Psoas muscle (tissue), 8 donors: ENCODE measurements around the gene PIGH. TPM values are rescaled to one million over a fixed set of nuclear protein-coding genes. Genes with fewer than 3 reads are reported as not detected.
"Not testable (repeated sequence)": the region's sequence is repeated elsewhere in the genome, so short reads cannot be mapped to it uniquely, and the experiment has no call there.

ENCODE experiments used
- ATAC-seq, 4 donors: fragments of 200-7000 bp; cut with Tn5 transposase; one replicate each; pipeline ENCODE4 v1.9.1; 2020; ENCODE audit warnings: moderate library complexity in 3 of 4, mild to moderate bottlenecking in 2 of 4
- DNase-seq, 2 donors: peaks; one replicate each; pipeline ENCODE4 v3.0.0-alpha.2; 2020
- H3K27ac ChIP-seq: fragments of 200-600 bp; one replicate; pipeline ENCODE4 v1.8.0; 2022
- H3K27me3 ChIP-seq, 3 donors: fragments of 200-600 bp in 1 of 3; one replicate each; pipeline versions ENCODE4 v1.6.1 to v1.8.0; 2013 to 2022; ENCODE audit warnings: low read length in 2 of 3, mild to moderate bottlenecking in 2 of 3, moderate library complexity in 1 of 3; ENCODE audit not compliant: insufficient read depth in 3 of 3
- H3K36me3 ChIP-seq, 2 donors: fragments of 200-600 bp in 1 of 2; one replicate each; pipeline versions ENCODE4 v1.6.1 to v1.8.0; 2013 to 2022; ENCODE audit warnings: low read depth in 1 of 2, mild to moderate bottlenecking in 1 of 2, moderate library complexity in 1 of 2; ENCODE audit not compliant: insufficient read depth in 1 of 2
- H3K4me1 ChIP-seq: fragments of 200-600 bp; one replicate; pipeline ENCODE4 v1.8.0; 2022
- H3K4me3 ChIP-seq: fragments of 200-600 bp; one replicate; pipeline ENCODE4 v1.8.0; 2022; ENCODE audit warnings: mild to moderate bottlenecking
- H3K9me3 ChIP-seq: fragments of 200-600 bp; one replicate; pipeline ENCODE4 v1.8.0; 2022
- WGBS, 3 donors: extraction: QIAGEN DNeasy Blood & Tissue Kit; methylation state at CpG; one replicate each; pipeline versions ENCODE4 v1.1.6 to v1.1.7; 2013; 5-methylcytosine and 5-hydroxymethylcytosine counted together
- intact Hi-C, 2 donors: fragments of 100-400 bp; cut with DNase I; formaldehyde crosslinking; loops; one replicate each; pipeline versions ENCODE4 v1.11.0 to v1.14.2; 2022
- polyA plus RNA-seq, 3 donors: library from polyadenylated mRNA; stranded (reverse); fragments of 200-250 nt; gene quantifications; one replicate each; pipeline ENCODE4 v1.2.3, GENCODE V29; 2013
- total RNA-seq, 4 donors: library from RNA; stranded (reverse); fragmentation: NEBNext Ultra II Directional in 2 of 4; extraction: Animal tissue kit (Norgen Biotek cat#: 25700) in 2 of 4; gene quantifications; one replicate each; pipeline versions ENCODE4 v1.2.1 to v1.2.4, GENCODE V29; 2021 to 2023
- TF ChIP-seq, protein P1 (sequence below): fragments of 200-600 bp; IDR thresholded peaks from one replicate; pipeline ENCODE4 v1.8.0; 2022; ENCODE audit warnings: antibody characterized with exemption
- donor health status: healthy with polysubstance abuse.
- donor health status: DM: no; HTN: no; CAD: no; lungs with moderate emphysema.
- donor health status: Bipolar disorder and iron deficiency.
- donor health status: healthy.
- donor health status: DM: yes; HTN: yes; CAD: no.
- donor health status: DM: no; HTN: no; CAD: no.
- donor health status: DM: no; HTN: no; CAD: no.
- donor health status: DM: yes; HTN: yes; CAD: no.

The PIGH gene
- total and polyA plus RNA-seq, 7 donors: 12.3 to 50.6 (median 25.2) TPM

GRCh38 chr14:67551940-67552339 is 48.1 kb downstream of the PIGH start:
- 29 to 47% (median 32%) methylated on average over 3 of the region's 3 CpGs for WGBS, 3 donors
- H3K9me3 ChIP-seq: no peaks in the 10 kb centered on the region
- H3K4me3 ChIP-seq: no peak overlapping the region
- TF ChIP-seq, protein P1, sequence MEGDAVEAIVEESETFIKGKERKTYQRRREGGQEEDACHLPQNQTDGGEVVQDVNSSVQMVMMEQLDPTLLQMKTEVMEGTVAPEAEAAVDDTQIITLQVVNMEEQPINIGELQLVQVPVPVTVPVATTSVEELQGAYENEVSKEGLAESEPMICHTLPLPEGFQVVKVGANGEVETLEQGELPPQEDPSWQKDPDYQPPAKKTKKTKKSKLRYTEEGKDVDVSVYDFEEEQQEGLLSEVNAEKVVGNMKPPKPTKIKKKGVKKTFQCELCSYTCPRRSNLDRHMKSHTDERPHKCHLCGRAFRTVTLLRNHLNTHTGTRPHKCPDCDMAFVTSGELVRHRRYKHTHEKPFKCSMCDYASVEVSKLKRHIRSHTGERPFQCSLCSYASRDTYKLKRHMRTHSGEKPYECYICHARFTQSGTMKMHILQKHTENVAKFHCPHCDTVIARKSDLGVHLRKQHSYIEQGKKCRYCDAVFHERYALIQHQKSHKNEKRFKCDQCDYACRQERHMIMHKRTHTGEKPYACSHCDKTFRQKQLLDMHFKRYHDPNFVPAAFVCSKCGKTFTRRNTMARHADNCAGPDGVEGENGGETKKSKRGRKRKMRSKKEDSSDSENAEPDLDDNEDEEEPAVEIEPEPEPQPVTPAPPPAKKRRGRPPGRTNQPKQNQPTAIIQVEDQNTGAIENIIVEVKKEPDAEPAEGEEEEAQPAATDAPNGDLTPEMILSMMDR: no peak
- ATAC-seq (peak; percentile 84 to 94 (median 90)), DNase-seq (no peak)
- no peaks in the 10 kb centered on the region for H3K36me3 ChIP-seq
- peaks cover 7% of the 10 kb centered on the region for H3K4me1 ChIP-seq
- intact Hi-C loops: no loop called here
- H3K27ac ChIP-seq: no peak overlapping the region
- H3K27me3 ChIP-seq: no peaks in the 10 kb centered on the region

DNA sequence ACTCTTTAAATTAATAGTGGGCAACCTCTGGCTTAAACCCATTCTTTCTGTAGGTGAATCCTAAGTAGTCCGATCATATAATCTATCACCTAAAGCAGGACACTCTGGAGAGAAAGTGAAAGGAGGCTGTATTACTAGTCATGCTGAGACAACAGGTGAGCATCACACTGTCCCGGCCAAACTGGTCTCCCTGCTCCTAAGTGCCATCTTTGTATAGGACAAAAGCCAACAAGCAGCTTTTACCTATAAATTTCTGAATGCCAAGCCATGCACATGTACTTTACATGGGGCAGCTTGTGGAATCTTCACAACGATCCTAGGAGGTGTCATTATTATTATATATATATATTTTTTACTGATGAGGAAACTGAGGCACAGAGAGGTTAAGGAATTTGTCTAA is 48.9 kb downstream of the PIGH start:
- ATAC-seq: no peak
- no peak for DNase-seq
- H3K4me1 ChIP-seq: peaks cover 5% of the 10 kb centered on the region
- TF ChIP-seq, protein P1: no peak
- H3K27ac ChIP-seq: no peak overlapping the region
- intact Hi-C loops: no loop called here
- WGBS, 3 donors: 74 to 87% (median 85%) methylated on average over 3 of the region's 3 CpGs
- H3K4me3 ChIP-seq: no peak overlapping the region
- no peaks in the 10 kb centered on the region for H3K9me3 ChIP-seq
- no peaks in the 10 kb centered on the region for H3K27me3 ChIP-seq
- H3K36me3 ChIP-seq: no peaks in the 10 kb centered on the region

- no peaks in the 10 kb centered on the region for H3K27me3 ChIP-seq
- WGBS, 3 donors: 90 to 97% (median 92%) methylated on average over 4 of the region's 4 CpGs
- intact Hi-C loops: no loop called here
- TF ChIP-seq, protein P1: no peak
- H3K27ac ChIP-seq: no peak overlapping the region
- H3K36me3 ChIP-seq: no peaks in the 10 kb centered on the region
- ATAC-seq (no peak), DNase-seq (no peak)
- H3K4me3 ChIP-seq: no peak overlapping the region
- H3K9me3 ChIP-seq: no peaks in the 10 kb centered on the region
- H3K4me1 ChIP-seq: peaks cover 5% of the 10 kb centered on the region
These were observed 50.3 kb downstream of the PIGH start for GRCh38 chr14:67549734-67550133.

DNA sequence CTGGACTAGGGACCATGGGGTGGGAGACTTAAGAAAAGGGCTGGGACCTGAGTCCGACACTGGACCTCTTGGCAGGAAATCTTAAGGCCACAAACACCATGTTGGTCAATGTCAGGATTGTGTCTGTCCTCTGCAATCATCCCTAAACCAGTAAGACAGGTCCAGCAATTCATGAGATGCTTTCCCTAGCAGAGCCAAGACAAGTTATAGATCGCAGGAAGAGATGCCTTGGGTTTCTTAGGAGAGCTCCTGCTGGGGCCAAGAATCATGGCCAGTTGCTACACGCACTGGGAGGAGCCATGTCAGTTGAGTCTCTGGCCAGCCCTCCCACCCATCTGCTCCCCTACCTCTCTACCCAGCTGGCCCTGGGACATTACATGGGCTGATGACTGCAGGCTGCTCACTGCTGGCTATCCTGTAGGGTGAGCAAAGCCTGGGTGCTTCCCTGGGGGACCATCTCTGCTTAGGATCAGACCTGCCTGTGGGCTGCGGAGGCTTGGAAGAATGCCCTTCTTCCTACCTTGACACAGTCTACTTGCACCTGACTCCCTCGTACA is 52.8 kb downstream of the PIGH start:
- intact Hi-C loops: no loop called here
- Histone ChIP-seq H3K36me3 (no peaks in the 10 kb centered on the region), H3K4me3 (no peak overlapping the region), H3K9me3 (no peaks in the 10 kb centered on the region), H3K4me1 (peaks cover 5% of the 10 kb centered on the region), H3K27me3 (no peaks in the 10 kb centered on the region), H3K27ac (no peak overlapping the region)
- ATAC-seq (no peak), DNase-seq (no peak)
- 87 to 95% (median 91%) methylated on average over 5 of the region's 5 CpGs for WGBS, 3 donors
- TF ChIP-seq, protein P1: no peak

GRCh38 chr14:67544590-67544989 is 55.5 kb downstream of the PIGH start:
- Histone ChIP-seq H3K4me3 (no peak overlapping the region), H3K4me1 (no peaks in the 10 kb centered on the region), H3K9me3 (no peaks in the 10 kb centered on the region), H3K27ac (no peak overlapping the region), H3K36me3 (no peaks in the 10 kb centered on the region), H3K27me3 (no peaks in the 10 kb centered on the region)
- no peak for ATAC-seq
- TF ChIP-seq, protein P1: no peak
- intact Hi-C loops: no loop called here
- 99 to 100% (median 100%) methylated on average over 1 of the region's 1 CpG for WGBS, 3 donors
- DNase-seq: no peak

- H3K9me3 ChIP-seq, DNase-seq, intact Hi-C loops, H3K27ac ChIP-seq, H3K27me3 ChIP-seq, H3K4me3 ChIP-seq, ATAC-seq, H3K36me3 ChIP-seq: not testable (repeated sequence)
- WGBS, 3 donors: 93 to 95% (median 94%) methylated on average over 13 of the region's 13 CpGs
- H3K4me1 ChIP-seq: peaks cover 14% of the 10 kb centered on the region
These were observed 57.4 kb downstream of the PIGH start for GRCh38 chr14:67542620-67543019.
